Tibial artery (tissue), 4 donors: ENCODE measurements around the gene TRIOBP.

Experiments
- DNase-seq, 2 donors: peaks; one replicate each; pipeline ENCODE4 v3.0.0-alpha.2; 2019
- H3K27ac ChIP-seq, 2 donors: fragments of 200-600 bp; sonication (generic) in 1 of 2; 1 replicate in 1 of 2; 2 replicates in 1 of 2; pipeline ENCODE4 v1.5.1; 2018 to 2019; ENCODE audit warnings: mild to moderate bottlenecking in 1 of 2
- H3K27me3 ChIP-seq, 2 donors: fragments of 200-600 bp; sonication (generic) in 1 of 2; one replicate each; pipeline versions ENCODE4 v1.5.1 to v1.6.0; 2016 to 2019
- H3K36me3 ChIP-seq, 3 donors: fragments of 200-600 bp; sonication (generic) in 2 of 3; one replicate each; pipeline ENCODE4 v1.5.1; 2016 to 2019; ENCODE audit warnings: mild to moderate bottlenecking in 2 of 3
- H3K4me1 ChIP-seq, 4 donors: fragments of 200-600 bp; sonication (generic) in 2 of 4; 1 replicate in 3 of 4; 2 replicates in 1 of 4; pipeline ENCODE4 v1.5.1; 2016 to 2019
- H3K4me3 ChIP-seq, 2 donors: fragments of 200-600 bp; sonication (generic) in 1 of 2; 1 replicate in 1 of 2; 2 replicates in 1 of 2; pipeline ENCODE4 v1.5.1; 2018 to 2019; ENCODE audit warnings: mild to moderate bottlenecking in 2 of 2
- H3K9me3 ChIP-seq, 3 donors: fragments of 200-600 bp; sonication (generic) in 1 of 3; one replicate each; pipeline ENCODE4 v1.5.1; 2016 to 2019
- CTCF ChIP-seq, 2 experiments: fragments of 200-600 bp in 1 of 2; fragments of 450-650 bp in 1 of 2; IDR thresholded peaks; one replicate each; pipeline ENCODE4 v1.5.1; 2017 to 2019; ENCODE audit warnings: antibody characterized with exemption in 2 of 2, mild to moderate bottlenecking in 1 of 2, moderate library complexity in 1 of 2
- intact Hi-C: fragments of 100-400 bp; cut with DNase I; formaldehyde crosslinking; loops from one replicate; pipeline ENCODE4 v1.15.0; 2023; ENCODE audit warnings: low total_unique reads

TRIOBP gene

GRCh38 chr22:37676736-37677492, 19.9 kb upstream of the TRIOBP start:
- H3K36me3 ChIP-seq = peaks cover 0 to 23% (median 17%) of the 10 kb centered on the region in 3 donors
- peak overlapping the region; percentile 81 to 94 for H3K27ac ChIP-seq
- intact Hi-C loops = no loop called here
- DNase-seq = peak; percentile 85 to 95
- no peak for TF ChIP-seq CTCF (IDR thresholded peaks at IDR 0.05)
- H3K27me3 ChIP-seq = no peaks in the 10 kb centered on the region
- no peaks in the 10 kb centered on the region for H3K9me3 ChIP-seq
- H3K4me1 ChIP-seq = peaks cover 0 to 68% (median 28%) of the 10 kb centered on the region in 4 donors
- H3K4me3 ChIP-seq = peak overlapping the region; percentile 72 to 84

GRCh38 chr22:37677493-37677974, 19.3 kb upstream of the TRIOBP start:
- intact Hi-C loops = no loop called here
- Histone ChIP-seq H3K9me3 (no peaks in the 10 kb centered on the region), H3K27ac (peak overlapping the region; percentile 81 to 94), H3K36me3 (peaks cover 0 to 23% (median 17%) of the 10 kb centered on the region in 3 donors), H3K4me3 (peak overlapping the region; percentile 72 to 84), H3K27me3 (no peaks in the 10 kb centered on the region), H3K4me1 (peaks cover 0 to 62% (median 28%) of the 10 kb centered on the region in 4 donors)
- no peak for TF ChIP-seq CTCF (IDR thresholded peaks at IDR 0.05)
- no peak for DNase-seq

- DNase-seq = no peak
- Histone ChIP-seq H3K4me3 (no peak overlapping the region), H3K27me3 (no peaks in the 10 kb centered on the region), H3K36me3 (peaks cover 0 to 23% (median 17%) of the 10 kb centered on the region in 3 donors), H3K27ac (peak overlapping the region in 1 of 2 donors; percentile 26), H3K9me3 (no peaks in the 10 kb centered on the region), H3K4me1 (peaks cover 0 to 55% (median 23%) of the 10 kb centered on the region in 4 donors)
- TF ChIP-seq CTCF (IDR thresholded peaks at IDR 0.05) = no peak
- intact Hi-C loops = no loop called here
These were observed 18.5 kb upstream of the TRIOBP start for GRCh38 chr22:37678372-37678771.

GRCh38 chr22:37679670-37680069, 17.2 kb upstream of the TRIOBP start:
- Histone ChIP-seq H3K4me3 (no peak overlapping the region), H3K9me3 (no peaks in the 10 kb centered on the region), H3K36me3 (peaks cover 0 to 23% (median 17%) of the 10 kb centered on the region in 3 donors), H3K4me1 (peaks cover 0 to 42% (median 12%) of the 10 kb centered on the region in 4 donors), H3K27me3 (no peaks in the 10 kb centered on the region), H3K27ac (no peak overlapping the region)
- intact Hi-C loops = loop anchor here (2.0 to 10.0 kb wide), 3 partner anchors 17 to 75 kb away; no protein-coding TSS in a partner anchor
- TF ChIP-seq CTCF (IDR thresholded peaks at IDR 0.05) = no peak
- DNase-seq = no peak

GRCh38 chr22:37680191-37680851, 16.5 kb upstream of the TRIOBP start:
- peaks cover 0 to 37% (median 8%) of the 10 kb centered on the region in 4 donors for H3K4me1 ChIP-seq
- no peak overlapping the region for H3K4me3 ChIP-seq
- TF ChIP-seq CTCF (IDR thresholded peaks at IDR 0.05) = no peak
- intact Hi-C loops = loop anchor here (2.0 to 10.0 kb wide), 3 partner anchors 18 to 74 kb away; no protein-coding TSS in a partner anchor
- no peaks in the 10 kb centered on the region for H3K27me3 ChIP-seq
- DNase-seq = no peak
- no peak overlapping the region for H3K27ac ChIP-seq
- peaks cover 0 to 23% (median 17%) of the 10 kb centered on the region in 3 donors for H3K36me3 ChIP-seq
- no peaks in the 10 kb centered on the region for H3K9me3 ChIP-seq
